Central memory CD4-positive, alpha-beta T cell (primary cell): ENCODE measurements around the gene COPS4.
"Not testable (repeated sequence)": the region's sequence is repeated elsewhere in the genome, so short reads cannot be mapped to it uniquely, and the experiment has no call there.

Experiments
- DNase-seq: peaks from one replicate; pipeline ENCODE4 v3.0.0; 2022

Gene COPS4

GRCh38 chr4:83089410-83090157 lies 54.6 kb downstream of the COPS4 start:
- DNase-seq: no peak

GRCh38 chr4:83093060-83093640 lies 58.2 kb downstream of the COPS4 start:
- no peak for DNase-seq

GRCh38 chr4:83096397-83096796 lies 61.4 kb downstream of the COPS4 start:
- no peak for DNase-seq

- DNase-seq: no peak
Measured at GRCh38 chr4:83104991-83105390, 70.0 kb downstream of the COPS4 start.

GRCh38 chr4:83107631-83108030 lies 72.6 kb downstream of the COPS4 start:
- DNase-seq: no peak

GRCh38 chr4:83108101-83108861 lies 73.3 kb downstream of the COPS4 start:
- DNase-seq: no peak

GRCh38 chr4:83109480-83110222 lies 74.7 kb downstream of the COPS4 start:
- no peak for DNase-seq

GRCh38 chr4:83110223-83110945 lies 75.4 kb downstream of the COPS4 start:
- DNase-seq: peak; percentile 85

- DNase-seq: no peak
Measured at GRCh38 chr4:83110970-83111750, 76.2 kb downstream of the COPS4 start.

GRCh38 chr4:83111751-83112141 lies 76.8 kb downstream of the COPS4 start:
- DNase-seq: not testable (repeated sequence)

- DNase-seq: no peak
Measured at GRCh38 chr4:83112231-83112630, 77.2 kb downstream of the COPS4 start.

- DNase-seq: no peak
Measured at GRCh38 chr4:83112678-83113428, 77.9 kb downstream of the COPS4 start.

GRCh38 chr4:83113429-83113786 lies 78.4 kb downstream of the COPS4 start:
- DNase-seq: no peak

- peak; percentile 80 for DNase-seq
Measured at GRCh38 chr4:83114576-83114975, 79.6 kb downstream of the COPS4 start, which contains the start of gene PLAC8. Gene PLAC8, minus strand, starts transcription at chr4:83114729. Its CDS starts 6,808 bp downstream, at chr4:83107921.

GRCh38 chr4:83115000-83115399 lies 80.0 kb downstream of the COPS4 start:
- DNase-seq: no peak

GRCh38 chr4:83115656-83116285 lies 80.8 kb downstream of the COPS4 start:
- no peak for DNase-seq

GRCh38 chr4:83118869-83119268 lies 83.9 kb downstream of the COPS4 start:
- DNase-seq: no peak

- DNase-seq: no peak
Measured at GRCh38 chr4:83121246-83121645, 86.3 kb downstream of the COPS4 start.

GRCh38 chr4:83124111-83124780 lies 89.3 kb downstream of the COPS4 start:
- no peak for DNase-seq
